ENCODE measurements around the gene RAB11FIP5.

Gene RAB11FIP5

DNA sequence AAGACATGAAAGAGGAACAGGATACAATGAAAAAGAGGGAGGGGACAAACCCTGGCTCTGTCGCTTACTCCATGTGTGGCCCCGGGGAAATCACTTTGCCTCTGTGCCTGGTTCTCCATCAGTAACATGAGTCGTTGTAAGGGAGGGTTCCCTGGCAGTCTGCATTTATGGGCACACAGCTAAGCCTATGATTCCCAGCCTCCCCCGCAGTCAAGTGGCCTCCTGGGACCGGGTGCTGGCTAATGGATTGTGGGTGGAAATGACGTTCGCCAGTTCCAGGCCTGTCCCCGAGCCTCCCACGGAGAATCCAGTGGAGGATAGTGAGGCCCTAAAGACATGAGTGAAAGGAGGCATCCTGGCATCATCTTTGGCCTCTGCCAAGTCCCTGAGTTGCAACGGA, 83.9 kb downstream of the RAB11FIP5 start:
- no peak for DNase-seq

DNA sequence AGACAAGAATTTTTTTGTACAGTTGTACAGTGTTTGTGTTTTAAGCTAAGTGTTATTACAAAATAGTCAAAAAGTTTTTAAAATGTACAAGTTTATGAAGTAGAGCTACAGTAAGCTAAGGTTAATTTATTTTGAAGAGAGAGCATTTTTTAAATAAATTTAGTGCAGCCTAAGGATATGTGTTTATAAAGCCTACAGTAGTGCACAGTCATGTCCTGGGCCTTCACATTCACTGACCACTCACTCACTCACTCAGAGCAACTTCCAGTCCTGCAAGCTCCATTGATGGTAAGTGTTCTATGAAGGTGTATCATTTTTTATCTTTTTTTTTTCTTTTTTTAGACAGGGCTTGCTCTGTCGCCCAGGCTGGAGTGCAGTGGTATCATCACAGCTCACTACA, 85.4 kb downstream of the RAB11FIP5 start:
- no peak for DNase-seq

DNA sequence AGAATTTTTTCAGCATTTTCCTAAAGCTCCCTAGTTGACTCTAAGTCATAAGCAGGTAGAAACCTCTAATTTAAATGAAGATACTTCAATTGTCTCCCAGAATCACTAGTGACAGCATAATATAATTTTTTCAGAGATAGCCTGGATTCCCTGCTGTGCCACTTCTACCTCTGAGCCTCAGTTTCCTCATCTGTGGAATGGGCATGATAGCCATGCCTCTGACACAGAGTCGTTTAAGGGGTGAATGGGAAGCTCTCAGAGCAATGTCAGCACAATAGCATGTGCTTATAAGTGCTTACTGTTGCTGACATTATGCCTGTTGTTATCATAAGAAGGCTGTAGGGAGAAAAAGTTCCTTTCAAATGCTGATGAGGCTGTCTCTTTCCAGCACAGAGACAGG, 89.3 kb downstream of the RAB11FIP5 start:
- no peak for DNase-seq

Measured in CD4-positive, alpha-beta T cell treated with Interleukin-4 for 4 hours (primary cell).